ENCODE data around the gene TYMS.

GRCh38 chr18:658947-659533 is 1.6 kb downstream of the TYMS start:
- TF ChIP-seq POLR2AphosphoS5 (IDR thresholded peaks at IDR 0.05; ENCODE audit: low read depth, low read length) (no peak), REST (IDR thresholded peaks at IDR 0.05; ENCODE audit: insufficient read depth in 1 of 2, low read depth in 2 of 2, low read length in 2 of 2) (no peak), TAF1 (IDR thresholded peaks at IDR 0.05; ENCODE audit: borderline replicate concordance, insufficient read depth, low read length) (no peak), SIN3A (IDR thresholded peaks at IDR 0.05; ENCODE audit: borderline replicate concordance, insufficient read depth, low read length) (no peak), FOXP2 (optimal IDR thresholded peaks at IDR 0.05; ENCODE audit: borderline replicate concordance, extremely low read depth, extremely low read length, insufficient read depth) (no peak)
